NCI-H460 (cell line): ENCODE data around the gene PIP5KL1. TPM values are rescaled to one million over a fixed set of nuclear protein-coding genes. Genes with fewer than 3 reads are reported as not detected.

Experiments used
- DNase-seq: peaks from one replicate; pipeline ENCODE4 v3.0.0-alpha.2; 2016; ENCODE audit warnings: low read depth; ENCODE audit errors: extremely low read depth
- total RNA-seq: library from RNA; depleted of rRNA; stranded (reverse); fragments of >200 nt; shearing (Covaris generic); gene quantifications from 2 replicates; pipeline ENCODE4 v1.2.3, GENCODE V29; 2014

PIP5KL1 gene
- total RNA-seq, 1 experiment from 2014 or later, result 4.5 TPM

DNA sequence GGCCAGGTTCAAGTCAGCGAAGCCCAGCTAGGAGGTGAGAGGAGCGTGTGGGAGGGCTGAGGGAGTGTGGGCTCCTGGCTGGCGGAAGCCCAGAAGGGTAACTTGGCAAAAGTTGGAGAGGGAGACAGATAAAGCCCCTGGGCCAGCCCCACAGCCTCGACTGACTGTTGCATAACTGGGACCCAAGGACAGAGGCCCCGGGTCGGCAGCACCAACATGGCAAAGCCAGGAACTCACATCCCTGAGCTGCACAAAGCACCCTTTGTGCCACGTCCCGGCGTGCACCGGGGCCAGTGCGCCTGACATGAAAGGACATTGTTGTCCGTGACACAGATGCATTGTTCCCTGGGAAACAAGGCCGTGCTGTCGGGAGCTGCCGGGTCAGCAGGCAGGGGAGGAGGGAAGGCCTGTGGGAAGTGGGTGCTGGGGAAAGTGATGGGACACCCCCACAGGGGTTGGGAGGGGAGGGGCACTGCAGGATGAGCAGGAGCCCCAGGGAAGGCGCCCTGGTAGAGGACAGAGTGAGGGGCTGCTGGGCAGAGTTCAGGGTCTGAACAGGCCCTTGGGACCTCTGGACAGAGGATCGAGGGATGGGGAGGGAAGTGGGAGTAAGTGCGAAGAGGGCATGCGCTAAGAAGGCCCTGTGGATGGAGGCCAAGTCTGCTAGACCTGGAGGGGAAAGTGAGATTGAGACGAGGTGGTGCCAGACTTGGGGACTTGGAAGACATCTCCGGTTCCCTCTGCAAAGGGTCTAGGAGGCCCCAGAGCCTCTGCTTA is 20.1 kb upstream of the PIP5KL1 start:
- DNase-seq, result no peak

DNA sequence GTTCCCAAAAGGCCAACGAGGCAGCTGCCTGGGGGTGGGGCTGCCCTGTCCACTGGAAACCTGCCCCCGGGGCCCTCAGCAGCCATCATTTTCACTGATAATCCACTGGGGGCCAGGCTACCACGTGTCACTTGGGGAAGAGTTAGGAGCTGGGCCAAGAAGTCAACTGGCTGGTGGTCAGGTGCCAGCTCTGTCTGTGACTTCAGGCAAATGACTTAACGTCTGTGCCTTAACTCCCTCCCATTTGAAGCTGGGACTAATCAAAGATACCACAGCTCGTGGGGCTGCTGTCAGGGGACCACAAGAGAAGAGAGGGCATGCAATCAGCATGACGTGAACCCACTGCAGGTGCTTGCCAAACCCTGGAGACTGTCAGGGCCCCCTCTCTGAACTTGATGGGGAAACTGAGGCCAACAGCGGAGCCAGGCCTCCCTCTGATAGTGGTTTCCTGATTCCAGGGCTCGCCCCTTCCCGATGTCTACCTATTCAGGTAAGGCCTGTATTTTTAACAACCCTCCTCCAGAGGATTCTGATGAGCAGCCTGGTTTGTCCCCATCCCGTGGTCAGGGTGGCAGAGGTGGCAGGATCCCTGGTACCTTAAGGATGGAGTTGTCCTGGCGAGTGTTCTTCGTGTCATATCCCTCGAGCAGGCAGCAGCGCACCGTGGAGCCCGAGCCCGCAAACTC is 19.4 kb upstream of the PIP5KL1 start:
- DNase-seq, result no peak

DNA sequence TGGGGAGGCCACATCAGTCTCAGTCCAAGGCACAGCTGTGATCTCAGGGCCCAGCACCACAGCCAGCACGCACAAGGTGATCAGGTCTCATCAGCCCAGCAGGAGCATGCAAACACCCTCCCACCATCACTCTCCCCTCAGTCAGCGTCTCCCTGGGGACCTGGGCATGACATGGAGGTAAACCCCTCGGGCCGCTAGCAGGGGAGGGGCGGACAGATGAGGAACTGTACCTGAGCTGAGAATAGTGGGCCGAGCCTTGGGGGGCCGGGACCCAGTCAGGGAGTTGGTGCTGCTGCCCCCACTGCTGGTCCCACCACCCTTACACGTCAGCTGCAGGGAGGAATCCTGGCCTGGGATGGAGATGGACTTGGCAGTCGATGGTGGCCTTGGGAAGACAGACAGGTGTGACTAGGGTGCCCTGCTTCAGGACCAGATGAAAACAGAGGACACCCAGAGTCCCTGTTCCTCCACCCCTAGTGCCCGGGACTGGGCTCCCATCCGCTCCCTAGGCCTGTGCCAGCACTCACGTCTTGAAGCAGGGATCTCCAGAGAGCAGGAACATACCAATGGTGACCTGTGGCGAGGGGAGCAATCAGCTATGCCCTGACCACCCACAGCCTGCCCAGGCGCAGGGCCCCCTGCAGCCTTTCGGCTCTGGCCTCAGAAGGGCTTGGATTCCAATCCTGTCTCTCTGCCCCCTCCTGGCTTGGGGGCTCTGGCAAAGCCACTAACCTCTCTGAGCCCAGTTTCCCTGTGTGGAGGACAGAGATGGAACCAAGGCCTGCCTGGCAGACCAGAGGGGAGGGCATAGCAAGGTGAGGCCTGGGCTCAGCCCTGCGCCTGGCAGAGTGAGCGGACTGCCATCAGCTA is 17.5 kb upstream of the PIP5KL1 start:
- DNase-seq, result no peak

DNA sequence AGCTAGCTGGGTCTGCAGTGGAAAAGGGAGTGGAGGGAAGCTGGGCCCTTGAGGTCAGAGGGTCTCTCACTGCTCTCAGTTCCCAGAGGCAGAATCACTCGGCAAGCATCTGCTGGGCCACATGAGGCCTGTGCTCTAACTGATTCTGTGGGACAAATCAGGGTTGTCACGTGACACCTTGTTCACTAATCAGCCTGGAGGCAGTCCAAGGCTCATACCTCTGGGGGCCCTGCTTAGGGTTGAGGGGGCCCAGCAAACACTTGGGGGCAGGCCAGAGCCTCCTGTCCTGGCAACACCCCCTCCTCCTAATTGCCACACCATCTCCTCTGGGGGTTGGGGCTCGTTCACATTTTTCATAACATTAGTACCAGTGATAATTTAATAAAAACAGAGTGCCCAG is 16.2 kb upstream of the PIP5KL1 start:
- no peak for DNase-seq

DNA sequence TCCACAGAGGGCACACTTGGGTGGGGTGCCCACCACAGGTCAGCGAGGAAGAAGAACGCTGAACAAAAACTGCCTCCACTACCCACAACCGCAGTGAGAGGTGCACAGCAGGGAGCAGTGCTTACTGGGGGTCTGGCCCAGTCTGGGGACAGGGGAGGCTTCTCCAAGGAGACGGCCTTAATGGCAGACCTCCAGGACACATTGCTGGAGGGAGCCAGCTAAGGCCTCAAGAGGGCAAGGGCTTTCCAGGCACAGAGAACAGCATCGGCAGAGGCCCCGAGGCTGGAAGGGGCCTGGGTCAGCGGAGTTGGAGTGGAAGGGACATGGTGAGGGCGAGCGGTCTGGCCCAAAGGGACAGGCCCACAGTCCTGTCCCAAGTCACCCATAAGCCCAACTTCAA is 15.4 kb upstream of the PIP5KL1 start:
- no peak for DNase-seq

DNA sequence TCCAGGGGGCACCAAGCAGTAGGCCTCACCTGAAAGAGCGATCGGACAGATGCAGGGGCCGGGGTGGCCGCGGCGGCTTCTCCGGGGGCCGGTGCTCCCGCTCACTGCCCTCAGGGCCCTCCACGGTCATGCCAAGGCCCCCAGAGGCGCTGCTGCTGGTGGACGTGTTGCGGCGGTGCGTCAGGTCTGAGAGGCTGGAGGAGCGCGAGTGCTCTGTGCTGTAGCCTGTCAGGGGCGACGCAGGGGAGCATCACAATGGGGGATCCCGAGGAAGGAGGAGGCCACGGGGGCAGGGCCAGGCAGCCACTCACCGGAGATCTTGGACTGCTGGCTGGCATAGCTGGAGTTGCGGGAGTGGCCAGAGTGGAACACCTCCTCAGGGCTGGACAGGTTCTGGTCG is 14.8 kb upstream of the PIP5KL1 start:
- no peak for DNase-seq

DNA sequence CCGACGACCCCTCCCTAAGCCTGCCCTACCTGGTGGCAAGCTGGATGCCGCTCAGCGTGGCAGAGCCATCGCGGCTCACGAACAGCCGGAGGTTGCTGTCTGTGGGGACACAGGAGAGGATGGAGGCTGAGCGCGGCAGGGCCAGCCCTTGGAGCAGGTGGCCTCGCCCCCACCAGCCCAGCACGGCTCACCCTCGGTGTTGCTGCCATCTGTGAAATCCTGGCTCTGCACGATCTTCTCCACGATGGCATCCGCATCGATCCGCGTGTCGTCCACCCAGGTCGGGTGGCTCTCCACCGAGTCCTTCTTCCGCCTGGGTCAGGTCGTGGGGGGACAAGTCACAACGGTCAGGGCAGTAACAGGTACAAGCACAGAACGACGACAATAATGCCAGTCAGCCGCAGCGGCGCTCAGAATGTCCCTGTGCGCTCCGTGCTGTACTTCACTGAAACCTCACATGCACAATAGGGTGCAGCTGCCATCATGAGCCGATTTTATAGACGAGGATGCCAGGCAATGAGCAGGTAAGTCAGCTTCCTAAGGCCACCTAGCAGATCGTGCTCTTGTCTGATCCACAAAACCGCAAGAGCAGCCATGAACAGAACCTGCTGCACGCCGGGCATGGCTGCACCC is 14.1 kb upstream of the PIP5KL1 start:
- DNase-seq, result no peak

DNA sequence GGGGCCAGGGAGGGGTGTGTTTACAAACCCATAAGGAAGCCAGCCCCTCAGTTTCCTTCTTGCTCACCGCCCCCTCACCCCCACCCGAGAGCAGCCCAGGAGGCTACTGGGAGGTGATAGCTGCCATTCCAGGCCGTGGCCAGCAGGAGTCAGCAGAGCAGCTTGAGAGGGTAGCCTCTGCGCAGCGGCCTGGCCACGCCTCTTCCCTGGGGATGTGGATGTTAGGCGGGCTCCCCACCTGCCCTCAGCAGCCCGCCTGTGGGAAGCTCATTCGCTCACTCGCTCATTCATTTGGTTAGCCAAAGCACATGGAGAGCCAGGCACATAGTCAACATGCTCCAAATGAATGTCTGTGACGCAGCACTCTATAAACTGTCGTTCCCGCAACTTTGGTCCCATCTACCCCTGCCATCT is 13.2 kb upstream of the PIP5KL1 start:
- peak; percentile 75 for DNase-seq

DNA sequence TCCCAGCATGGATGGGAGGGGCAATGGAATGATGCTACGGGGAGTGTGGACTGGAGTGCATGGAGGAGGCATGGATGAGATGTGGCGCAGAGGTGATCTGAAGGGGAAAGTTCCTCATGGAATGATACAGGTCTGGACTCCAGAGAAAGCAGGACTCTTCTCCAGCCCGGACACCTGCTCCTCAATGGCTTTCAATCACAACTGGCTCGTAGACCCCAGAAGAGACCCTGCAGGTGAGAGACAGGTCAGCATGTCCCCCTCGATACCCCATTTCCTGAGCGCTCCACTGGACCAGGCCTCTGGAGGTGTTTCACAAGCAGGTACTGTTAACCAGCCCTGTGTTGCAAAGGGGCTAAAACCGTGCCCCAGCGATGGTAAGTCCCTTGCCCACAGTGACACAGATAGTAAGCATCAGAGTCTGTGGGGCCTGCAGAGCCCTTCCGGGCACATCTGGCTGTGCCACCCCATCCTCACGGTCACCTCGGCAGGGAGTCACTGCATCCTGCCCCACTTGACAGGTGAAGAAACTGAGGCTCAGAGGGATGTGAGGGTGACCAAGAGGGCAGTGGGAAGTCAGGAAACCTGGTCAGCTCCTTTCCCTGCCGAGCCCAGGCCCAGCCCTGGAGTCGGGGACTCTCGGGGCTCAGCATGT is 12.6 kb upstream of the PIP5KL1 start:
- DNase-seq, result no peak

DNA sequence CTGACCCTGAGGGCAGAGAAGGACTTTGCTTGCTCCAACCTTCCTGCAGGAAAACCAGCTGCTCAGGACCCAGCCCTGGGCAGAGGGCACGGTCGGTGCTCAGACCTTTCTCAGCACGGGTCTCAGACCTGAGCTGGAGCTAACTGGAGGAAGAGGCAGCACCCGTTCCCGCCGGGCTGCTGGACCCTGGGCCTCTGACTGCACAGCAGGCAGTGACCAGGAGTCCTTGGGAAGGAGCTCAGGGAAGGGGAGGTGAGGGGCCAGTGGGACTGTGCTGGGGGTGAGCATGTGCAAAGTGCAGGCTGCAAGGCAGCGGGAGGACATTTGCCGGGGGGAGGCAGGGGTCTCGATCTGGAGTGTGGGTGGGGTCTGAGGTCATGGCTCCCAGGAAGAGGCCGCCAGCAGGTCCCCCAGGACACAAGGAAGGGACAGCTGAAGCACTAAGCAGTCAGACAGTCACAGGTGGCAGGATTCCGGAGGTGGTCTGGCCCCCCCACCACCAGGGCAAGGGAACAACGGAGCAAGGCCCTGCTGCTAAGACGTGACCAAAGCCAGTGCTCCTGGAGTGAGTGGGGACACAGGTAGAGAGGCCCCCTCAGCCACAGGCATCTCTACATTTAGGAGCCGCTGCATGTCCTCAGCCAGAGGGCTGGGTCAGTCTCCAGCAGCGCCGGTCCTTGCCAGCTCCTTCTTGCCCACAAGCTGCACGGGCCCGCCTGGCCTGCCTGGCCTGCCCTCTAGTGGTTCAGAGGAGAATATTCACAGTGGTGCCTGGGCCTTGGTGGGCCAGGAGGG is 11.8 kb upstream of the PIP5KL1 start:
- no peak for DNase-seq

DNA sequence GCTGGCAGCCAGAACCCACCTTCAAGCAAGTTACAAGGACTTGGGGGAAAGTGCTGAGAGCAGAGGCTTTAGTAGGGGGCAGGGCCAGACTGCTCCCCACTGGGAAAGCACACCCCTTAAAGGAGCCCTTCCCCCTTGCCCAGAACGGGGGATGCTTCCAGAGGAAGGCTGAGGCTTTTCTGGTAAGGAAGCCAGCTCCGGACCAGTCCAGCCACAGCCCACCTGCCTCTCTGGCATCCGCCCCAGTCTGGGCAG is 11.3 kb upstream of the PIP5KL1 start:
- no peak for DNase-seq

DNA sequence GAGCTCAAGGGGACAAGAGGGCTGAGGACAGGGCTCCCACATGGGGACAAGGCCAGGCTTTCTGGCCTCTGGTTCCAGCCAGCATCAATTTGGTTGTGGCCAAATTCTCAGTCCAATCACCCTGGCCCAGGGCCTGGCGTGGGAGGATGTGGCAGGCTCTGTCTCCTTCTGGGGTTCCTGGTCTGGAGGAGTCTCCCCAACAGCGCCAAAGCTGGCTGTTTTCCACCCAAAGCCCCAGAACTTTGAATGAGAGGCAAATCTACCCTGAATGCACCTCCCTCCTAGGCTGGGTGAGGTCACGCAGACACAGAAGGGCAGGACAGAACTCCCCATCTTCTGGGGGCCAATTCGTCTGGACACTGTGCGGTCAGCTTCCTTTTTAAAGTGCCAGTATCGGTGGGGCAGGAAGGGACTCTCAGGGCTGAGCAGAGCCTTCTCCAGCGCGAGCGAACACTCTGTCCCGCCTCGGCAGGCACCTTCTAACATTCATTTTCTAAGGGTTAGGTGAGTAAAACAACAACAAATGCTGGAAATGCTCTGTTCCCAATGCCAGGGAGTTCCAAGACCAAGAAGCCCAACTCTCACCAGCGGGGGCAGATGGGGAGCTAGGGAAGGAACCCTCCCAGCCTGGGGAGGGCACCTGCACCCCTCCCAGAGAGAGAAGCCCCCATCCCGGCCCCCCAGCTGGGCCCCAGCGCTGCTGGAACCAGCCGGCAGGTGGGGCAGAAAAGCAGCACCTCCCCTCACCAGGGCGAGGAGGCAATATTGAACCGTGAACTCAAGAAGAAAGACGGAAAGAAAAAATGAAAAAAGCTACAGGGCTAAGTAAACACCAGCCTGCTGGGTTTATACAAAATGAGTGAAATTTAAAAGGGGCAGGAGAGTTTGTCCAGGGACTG is 10.7 kb upstream of the PIP5KL1 start:
- DNase-seq, result no peak

DNA sequence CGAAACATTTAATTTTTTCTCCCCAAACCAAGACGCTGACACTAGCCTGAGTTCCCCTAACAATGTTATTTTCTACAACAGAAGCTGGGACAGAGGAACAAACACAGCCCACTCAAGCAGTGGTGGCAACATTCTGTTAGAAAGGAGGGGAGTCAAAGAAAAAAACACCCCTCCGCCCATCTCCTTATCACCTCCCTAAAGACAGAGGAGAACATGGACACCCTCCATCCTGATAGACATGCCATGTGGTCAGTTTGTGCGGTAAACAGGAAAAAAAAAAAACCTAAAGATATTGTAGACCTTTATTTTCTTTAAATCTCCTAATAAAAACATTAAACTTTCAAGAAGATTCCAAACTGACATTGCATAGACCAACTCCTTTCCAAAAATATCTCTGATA is 10.0 kb upstream of the PIP5KL1 start:
- DNase-seq, result no peak

DNA sequence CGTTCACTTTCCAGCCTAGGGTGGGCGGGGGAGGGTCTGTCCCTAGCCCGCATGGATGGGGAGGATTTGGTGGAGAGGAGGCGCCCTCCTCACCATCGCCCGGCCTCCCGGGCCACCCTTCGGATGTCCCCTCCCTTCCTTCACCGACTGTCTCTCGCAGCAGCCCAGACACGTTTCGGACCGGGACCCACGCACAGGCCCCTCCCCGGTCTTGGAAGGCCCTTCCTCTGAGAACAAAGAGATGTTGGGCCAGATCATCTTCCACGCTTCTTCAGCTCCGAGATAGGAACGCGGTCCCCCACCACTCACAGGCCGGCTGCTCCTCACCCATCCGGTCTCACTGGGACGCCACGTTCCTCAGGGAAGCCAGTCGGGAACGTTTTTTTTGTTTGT is 7.7 kb upstream of the PIP5KL1 start:
- no peak for DNase-seq

DNA sequence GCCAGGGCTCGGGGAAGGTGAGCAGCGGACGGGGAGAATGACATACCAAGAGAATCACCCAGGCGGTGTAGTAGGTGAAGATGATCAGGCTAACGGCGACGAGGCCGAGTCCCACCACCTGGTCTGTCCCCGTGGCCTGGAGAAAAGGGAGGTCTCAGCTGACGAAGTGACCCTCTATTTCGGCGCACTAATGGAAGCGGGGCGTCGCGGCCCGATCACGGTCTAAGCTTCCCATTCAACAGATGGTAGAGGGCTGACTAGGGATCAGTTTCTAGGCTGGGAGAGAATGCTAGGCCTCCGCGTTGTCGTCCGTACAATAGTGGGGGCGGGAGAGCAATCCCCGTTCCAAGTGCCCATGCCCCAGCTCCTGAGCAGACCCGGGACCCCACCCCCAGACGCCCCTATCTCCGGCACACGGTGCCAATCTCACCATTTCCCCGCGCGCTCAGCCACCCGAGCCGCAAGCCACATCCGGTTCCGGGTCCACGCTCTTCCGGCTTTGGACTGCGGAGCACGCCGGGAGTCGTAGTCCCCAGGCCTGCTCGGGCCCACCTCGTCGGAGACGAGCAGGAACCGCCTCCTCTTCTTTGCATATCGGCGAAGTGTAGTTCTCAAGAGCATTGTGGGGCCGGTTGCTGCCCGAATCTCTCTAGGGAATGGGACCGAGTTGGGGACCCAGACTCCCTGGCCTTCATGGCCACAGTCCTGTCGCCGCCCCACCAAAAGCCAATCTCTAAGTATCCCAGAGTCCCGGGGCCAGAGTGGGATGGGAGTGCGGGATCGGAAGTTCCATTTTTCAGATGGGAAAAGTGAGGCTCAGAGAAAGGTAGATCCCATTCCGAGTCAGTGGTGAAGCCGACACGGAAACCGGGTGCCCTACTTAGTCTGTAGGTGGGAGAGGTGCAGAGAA is 7.1 kb upstream of the PIP5KL1 start, which contains the start of gene DPM2:
DPM2 (minus strand) TSS at position 467 of the 910 bp plus-strand sequence; CDS start at position 433, 34 bp downstream.
- peak; percentile 72 for DNase-seq

DNA sequence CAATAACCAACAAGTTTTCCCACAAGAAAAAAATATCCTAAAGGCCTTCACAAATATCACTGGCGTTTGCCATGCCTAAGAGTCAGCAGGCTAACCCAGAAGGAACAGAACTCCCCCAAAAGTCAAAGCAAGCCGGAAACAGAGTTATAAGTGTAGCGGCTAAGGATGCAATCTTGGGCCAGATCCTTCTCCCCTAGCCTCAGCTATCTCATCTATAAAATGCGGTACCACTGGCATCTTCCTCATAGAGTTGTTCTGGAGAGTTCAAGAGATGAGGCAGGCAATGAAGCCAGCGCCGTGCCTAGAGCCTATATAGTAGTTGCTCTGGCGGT is 6.4 kb upstream of the PIP5KL1 start:
- DNase-seq, result no peak

DNA sequence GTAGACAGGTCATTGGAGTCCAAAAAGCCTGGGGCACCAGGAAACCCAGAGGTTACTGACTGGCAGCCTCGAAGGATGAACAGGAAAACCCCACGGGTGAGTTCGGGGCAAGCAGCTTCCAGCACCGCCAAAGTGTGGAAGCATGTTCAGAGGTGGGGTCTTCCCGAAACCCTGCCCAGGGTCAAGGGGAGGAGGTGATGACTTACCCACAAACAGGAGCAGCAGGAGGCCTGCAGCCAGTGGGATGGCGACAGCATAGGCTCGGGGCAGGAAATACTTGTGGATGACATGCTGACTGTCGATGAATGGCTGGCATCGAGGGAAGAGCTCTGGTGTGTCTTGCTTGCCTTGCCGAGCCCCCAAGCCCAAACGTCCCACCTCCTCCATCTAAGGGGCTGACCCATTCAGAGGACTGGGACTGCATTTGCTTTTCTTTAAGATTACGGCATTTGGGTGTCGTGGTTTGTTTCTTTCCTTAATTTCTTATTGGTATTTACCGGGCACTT is 5.8 kb upstream of the PIP5KL1 start:
- no peak for DNase-seq

DNA sequence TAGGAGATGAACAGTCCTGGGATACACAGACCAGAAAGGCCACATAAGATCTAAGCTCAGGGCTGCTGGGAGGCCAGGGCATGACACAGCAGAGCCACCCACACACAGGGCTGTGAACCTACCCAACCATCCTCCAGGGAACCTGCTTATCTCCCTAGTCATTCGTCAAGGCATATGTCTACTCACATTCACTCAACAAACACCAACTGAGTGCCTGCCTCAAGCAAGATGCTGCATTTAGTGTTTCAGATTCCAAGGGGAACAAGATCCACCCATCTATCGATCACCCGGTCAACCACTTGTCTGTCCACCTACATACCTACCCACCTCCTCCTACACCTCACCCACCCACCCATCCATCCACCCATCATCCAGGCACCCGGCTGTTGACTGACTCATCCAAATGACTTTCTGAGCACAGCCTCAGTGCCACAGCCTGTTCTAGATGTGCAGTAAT is 5.2 kb upstream of the PIP5KL1 start:
- DNase-seq, result no peak
